OCI-LY7 (cell line): Measurements from ENCODE around the gene PRSS27.

ENCODE experiments used
- CTCF ChIP-seq: fragments of 200-600 bp; sonication (generic); conservative IDR thresholded peaks from 2 replicates; pipeline ENCODE4 v1.5.1; 2014; ENCODE audit warnings: mild to moderate bottlenecking, antibody characterized with exemption, low read length, moderate library complexity, mixed read lengths
- EZH2phosphoT487 ChIP-seq: fragments of 200-600 bp; sonication (generic); IDR thresholded peaks from 2 replicates; pipeline ENCODE4 v1.6.1; 2018; ENCODE audit warnings: low read depth, borderline replicate concordance, mild to moderate bottlenecking, mixed run types, antibody characterized with exemption, low read length, moderate library complexity, mixed read lengths

DNA sequence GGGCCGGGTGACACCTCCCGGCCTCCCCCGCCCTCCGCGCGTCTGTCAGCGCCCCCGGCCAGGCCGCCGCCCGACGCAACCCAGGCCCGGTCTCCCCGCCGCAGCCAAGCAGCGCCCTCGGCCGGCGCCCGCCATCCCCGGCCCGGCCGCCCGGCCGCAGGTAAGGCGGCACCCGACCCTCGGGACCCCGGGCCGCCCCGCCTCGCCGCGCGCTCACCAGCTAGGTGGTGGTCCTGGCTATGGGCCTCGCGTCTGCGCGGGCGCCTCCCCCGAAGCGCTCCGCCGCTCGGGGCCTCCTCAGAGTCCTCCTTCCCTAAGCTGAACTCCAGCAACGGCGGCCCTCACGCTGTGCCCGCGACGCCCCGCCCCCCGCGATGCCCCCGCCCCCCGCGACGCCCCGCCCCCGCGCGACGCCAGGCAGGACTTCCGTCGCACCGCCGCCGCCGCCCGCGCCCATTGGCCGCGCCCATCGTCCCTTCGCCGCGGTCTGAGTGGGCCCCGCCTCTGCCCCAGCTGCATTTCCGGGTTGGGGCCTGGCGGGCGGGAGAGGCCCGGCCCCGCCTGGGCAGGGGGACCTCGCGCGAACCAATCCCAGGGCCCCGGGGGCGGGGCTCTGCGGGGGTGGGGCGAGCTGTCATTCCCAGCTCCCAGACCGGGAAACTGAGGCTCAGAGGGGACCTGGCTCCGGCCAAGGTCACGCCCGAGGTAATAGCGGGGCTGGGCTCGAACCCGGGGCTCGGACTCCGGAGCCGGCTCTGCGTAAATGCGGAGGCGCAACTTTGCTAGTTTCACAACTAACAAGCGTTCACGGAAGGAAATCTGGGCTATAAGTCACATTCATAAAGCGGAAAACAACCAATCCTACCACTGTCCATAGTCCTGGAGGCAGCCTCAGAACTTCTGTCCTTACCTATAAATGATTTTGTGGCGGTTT, 46.7 kb downstream of the PRSS27 start:
- TF ChIP-seq CTCF (no peak), EZH2phosphoT487 (no peak)
